GM19372 (cell line): ENCODE data around the gene CAPZB.
A peak's percentile ranks its signal among the peaks of the same experiment; 100 is the strongest.

Experiments used
- ATAC-seq: cut with Tn5 transposase; IDR thresholded peaks from one replicate; pipeline ENCODE4 v1.9.1; 2021; ENCODE audit warnings: mild to moderate bottlenecking, low read depth, moderate library complexity; ENCODE audit not compliant: unreplicated experiment

CAPZB gene

GRCh38 chr1:19390901-19391595, 94.3 kb downstream of the CAPZB start:
- peak; percentile 57 for ATAC-seq

GRCh38 chr1:19390166-19390850, 95.0 kb downstream of the CAPZB start:
- no peak for ATAC-seq

- no peak for ATAC-seq
These were observed 96.4 kb downstream of the CAPZB start for GRCh38 chr1:19388980-19389379.

GRCh38 chr1:19387045-19387467, 98.3 kb downstream of the CAPZB start:
- ATAC-seq: no peak

GRCh38 chr1:19385869-19386591, 99.3 kb downstream of the CAPZB start:
- no peak for ATAC-seq

GRCh38 chr1:19385221-19385620, 100.1 kb downstream of the CAPZB start:
- no peak for ATAC-seq

GRCh38 chr1:19384772-19385187, 100.6 kb downstream of the CAPZB start:
- no peak for ATAC-seq

GRCh38 chr1:19384113-19384512, 101.2 kb downstream of the CAPZB start:
- no peak for ATAC-seq

GRCh38 chr1:19382222-19382621, 103.1 kb downstream of the CAPZB start:
- no peak for ATAC-seq

- ATAC-seq: no peak
These were observed 104.1 kb downstream of the CAPZB start for GRCh38 chr1:19381261-19381660.

- ATAC-seq: no peak
These were observed 107.3 kb downstream of the CAPZB start for GRCh38 chr1:19377812-19378718.

GRCh38 chr1:19376428-19377372, 108.6 kb downstream of the CAPZB start:
- ATAC-seq: no peak

GRCh38 chr1:19375631-19376400, 109.5 kb downstream of the CAPZB start:
- no peak for ATAC-seq

- ATAC-seq: no peak
These were observed 110.4 kb downstream of the CAPZB start for GRCh38 chr1:19374926-19375325.

GRCh38 chr1:19374083-19374801, 111.1 kb downstream of the CAPZB start:
- no peak for ATAC-seq

- no peak for ATAC-seq
These were observed 111.9 kb downstream of the CAPZB start for GRCh38 chr1:19373211-19374082.

GRCh38 chr1:19372602-19373001, 112.7 kb downstream of the CAPZB start:
- no peak for ATAC-seq
